Measurements from ENCODE around the gene GAB1. TPM values are rescaled to one million over a fixed set of nuclear protein-coding genes. Genes with fewer than 3 reads are reported as not detected.
A peak's percentile ranks its signal among the peaks of the same experiment; 100 is the strongest.
"Not testable (repeated sequence)": the region's sequence is repeated elsewhere in the genome, so short reads cannot be mapped to it uniquely, and the experiment has no call there.

GAB1 gene
- total RNA-seq, 1 experiment from 2014 or later: 5.9 TPM

- DNase-seq (ENCODE audit: low read depth): peak; percentile 52
Measured at GRCh38 chr4:143337600-143338287, 1.1 kb downstream of the GAB1 start.

GRCh38 chr4:143338313-143338712 lies 1.6 kb downstream of the GAB1 start:
- no peak for DNase-seq (ENCODE audit: low read depth)

GRCh38 chr4:143339497-143339896 lies 2.8 kb downstream of the GAB1 start:
- no peak for DNase-seq (ENCODE audit: low read depth)

GRCh38 chr4:143341186-143341755 lies 4.6 kb downstream of the GAB1 start:
- DNase-seq (ENCODE audit: low read depth): no peak

- DNase-seq (ENCODE audit: low read depth): no peak
Measured at GRCh38 chr4:143343276-143343831, 6.7 kb downstream of the GAB1 start.

- no peak for DNase-seq (ENCODE audit: low read depth)
Measured at GRCh38 chr4:143344041-143344440, 7.4 kb downstream of the GAB1 start.

GRCh38 chr4:143344774-143345173 lies 8.1 kb downstream of the GAB1 start:
- DNase-seq (ENCODE audit: low read depth): no peak

GRCh38 chr4:143345356-143345755 lies 8.7 kb downstream of the GAB1 start:
- no peak for DNase-seq (ENCODE audit: low read depth)

- no peak for DNase-seq (ENCODE audit: low read depth)
Measured at GRCh38 chr4:143346206-143346605, 9.5 kb downstream of the GAB1 start.

GRCh38 chr4:143347484-143348111 lies 10.9 kb downstream of the GAB1 start:
- no peak for DNase-seq (ENCODE audit: low read depth)

- DNase-seq (ENCODE audit: low read depth): no peak
Measured at GRCh38 chr4:143348233-143349077, 11.8 kb downstream of the GAB1 start.

- DNase-seq (ENCODE audit: low read depth): not testable (repeated sequence)
Measured at GRCh38 chr4:143349858-143350527, 13.3 kb downstream of the GAB1 start.

- no peak for DNase-seq (ENCODE audit: low read depth)
Measured at GRCh38 chr4:143351149-143351691, 14.5 kb downstream of the GAB1 start.

GRCh38 chr4:143351774-143352451 lies 15.2 kb downstream of the GAB1 start:
- DNase-seq (ENCODE audit: low read depth): no peak

GRCh38 chr4:143352720-143353119 lies 16.0 kb downstream of the GAB1 start:
- no peak for DNase-seq (ENCODE audit: low read depth)

GRCh38 chr4:143353797-143354196 lies 17.1 kb downstream of the GAB1 start:
- DNase-seq (ENCODE audit: low read depth): no peak

GRCh38 chr4:143354990-143355389 lies 18.3 kb downstream of the GAB1 start:
- no peak for DNase-seq (ENCODE audit: low read depth)

- DNase-seq (ENCODE audit: low read depth): peak; percentile 17
Measured at GRCh38 chr4:143355540-143356217, 19.0 kb downstream of the GAB1 start.

- no peak for DNase-seq (ENCODE audit: low read depth)
Measured at GRCh38 chr4:143356493-143356892, 19.8 kb downstream of the GAB1 start.

All from LHCN-M2 (cell line).